Lower lobe of right lung (tissue), 2 donors: Measurements from ENCODE around the gene CD84. TPM values are rescaled to one million over a fixed set of nuclear protein-coding genes. Genes with fewer than 3 reads are reported as not detected.

Experiments used
- ATAC-seq, 2 donors: fragments of 200-7000 bp; cut with Tn5 transposase; one replicate each; pipeline ENCODE4 v1.9.1; 2020 to 2022; ENCODE audit warnings: mild to moderate bottlenecking in 2 of 2, moderate library complexity in 2 of 2
- DNase-seq: peaks from one replicate; pipeline ENCODE4 v3.0.0-alpha.2; 2020
- H3K27ac ChIP-seq: fragments of 200-600 bp; one replicate; pipeline ENCODE4 v1.8.0; 2022
- H3K27me3 ChIP-seq: fragments of 200-600 bp; one replicate; pipeline ENCODE4 v1.8.0; 2022; ENCODE audit warnings: low read depth
- H3K36me3 ChIP-seq: fragments of 200-600 bp; one replicate; pipeline ENCODE4 v1.8.0; 2022; ENCODE audit warnings: mild to moderate bottlenecking
- H3K4me1 ChIP-seq: fragments of 200-600 bp; one replicate; pipeline ENCODE4 v1.8.0; 2022
- H3K4me3 ChIP-seq: fragments of 200-600 bp; one replicate; pipeline ENCODE4 v1.8.0; 2022; ENCODE audit warnings: mild to moderate bottlenecking
- H3K9me3 ChIP-seq: fragments of 200-600 bp; one replicate; pipeline ENCODE4 v1.8.0; 2022
- intact Hi-C: fragments of 100-400 bp; cut with DNase I; formaldehyde crosslinking; loops from one replicate; pipeline ENCODE4 v1.11.0; 2022
- total RNA-seq: library from RNA; stranded (reverse); fragmentation: NEBNext Ultra II Directional; extraction: Animal tissue kit (Norgen Biotek cat#: 25700); gene quantifications from one replicate; pipeline ENCODE4 v1.2.1, GENCODE V29; 2021
- TF ChIP-seq, protein P1 (sequence below): fragments of 200-600 bp; IDR thresholded peaks from one replicate; pipeline ENCODE4 v1.8.0; 2022; ENCODE audit warnings: antibody characterized with exemption, mild to moderate bottlenecking
- donor health status: DM: no; HTN: yes; CAD: no; lungs with severe emphysema.

The CD84 gene
- total RNA-seq, 1 donor from 2014 or later = 24.1 TPM

DNA sequence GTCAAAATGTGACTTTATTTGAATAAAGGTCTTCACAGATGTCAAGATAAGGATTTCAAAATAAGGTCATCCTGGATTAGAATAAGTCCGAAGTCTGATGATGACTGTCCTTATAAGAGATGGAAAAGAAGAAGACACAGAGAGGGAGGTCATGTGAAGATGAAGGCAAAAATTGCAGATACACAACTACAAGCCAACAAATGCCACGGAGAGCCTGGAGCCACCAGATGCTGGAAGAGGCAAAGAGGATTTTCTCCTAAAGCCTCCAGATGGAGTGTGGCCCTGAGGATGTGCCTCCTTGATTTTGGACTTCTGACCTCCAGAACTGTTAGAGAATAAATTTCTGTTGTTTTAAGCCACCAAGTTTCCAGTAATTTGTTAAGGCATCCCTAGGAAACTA, 36.4 kb upstream of the CD84 start:
- intact Hi-C loops = no loop called here
- TF ChIP-seq, protein P1, sequence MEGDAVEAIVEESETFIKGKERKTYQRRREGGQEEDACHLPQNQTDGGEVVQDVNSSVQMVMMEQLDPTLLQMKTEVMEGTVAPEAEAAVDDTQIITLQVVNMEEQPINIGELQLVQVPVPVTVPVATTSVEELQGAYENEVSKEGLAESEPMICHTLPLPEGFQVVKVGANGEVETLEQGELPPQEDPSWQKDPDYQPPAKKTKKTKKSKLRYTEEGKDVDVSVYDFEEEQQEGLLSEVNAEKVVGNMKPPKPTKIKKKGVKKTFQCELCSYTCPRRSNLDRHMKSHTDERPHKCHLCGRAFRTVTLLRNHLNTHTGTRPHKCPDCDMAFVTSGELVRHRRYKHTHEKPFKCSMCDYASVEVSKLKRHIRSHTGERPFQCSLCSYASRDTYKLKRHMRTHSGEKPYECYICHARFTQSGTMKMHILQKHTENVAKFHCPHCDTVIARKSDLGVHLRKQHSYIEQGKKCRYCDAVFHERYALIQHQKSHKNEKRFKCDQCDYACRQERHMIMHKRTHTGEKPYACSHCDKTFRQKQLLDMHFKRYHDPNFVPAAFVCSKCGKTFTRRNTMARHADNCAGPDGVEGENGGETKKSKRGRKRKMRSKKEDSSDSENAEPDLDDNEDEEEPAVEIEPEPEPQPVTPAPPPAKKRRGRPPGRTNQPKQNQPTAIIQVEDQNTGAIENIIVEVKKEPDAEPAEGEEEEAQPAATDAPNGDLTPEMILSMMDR = no peak
- Histone ChIP-seq H3K4me3 (no peak overlapping the region), H3K27me3 (no peaks in the 10 kb centered on the region), H3K9me3 (no peaks in the 10 kb centered on the region), H3K27ac (no peak overlapping the region), H3K4me1 (no peaks in the 10 kb centered on the region), H3K36me3 (no peaks in the 10 kb centered on the region)
- no peak for ATAC-seq
- DNase-seq = no peak

DNA sequence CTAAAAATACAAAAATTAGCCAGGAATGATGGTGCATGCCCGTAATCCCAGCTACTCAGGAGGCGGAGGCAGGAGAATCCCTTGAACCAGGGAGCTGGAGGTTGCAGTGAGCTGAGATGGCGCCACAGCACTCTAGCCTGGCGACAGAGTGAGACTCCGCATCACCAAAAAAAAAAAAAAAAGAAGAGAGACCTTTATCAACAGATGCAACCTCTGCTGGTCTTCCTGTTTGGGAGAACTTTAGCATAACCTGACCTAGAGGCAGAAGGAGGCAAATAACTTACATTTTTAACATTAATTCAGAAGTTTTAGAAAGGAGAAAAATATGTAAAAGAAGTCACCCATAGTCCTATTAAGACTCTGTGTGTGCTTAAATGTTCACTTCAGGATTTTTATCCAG, 35.1 kb upstream of the CD84 start:
- DNase-seq (no peak), ATAC-seq (no peak)
- TF ChIP-seq, protein P1 = no peak
- Histone ChIP-seq H3K27me3 (no peaks in the 10 kb centered on the region), H3K36me3 (no peaks in the 10 kb centered on the region), H3K4me3 (no peak overlapping the region), H3K9me3 (no peaks in the 10 kb centered on the region), H3K27ac (no peak overlapping the region), H3K4me1 (no peaks in the 10 kb centered on the region)
- intact Hi-C loops = no loop called here

- Histone ChIP-seq H3K4me1 (no peaks in the 10 kb centered on the region), H3K9me3 (no peaks in the 10 kb centered on the region), H3K4me3 (no peak overlapping the region), H3K27ac (no peak overlapping the region), H3K36me3 (no peaks in the 10 kb centered on the region), H3K27me3 (no peaks in the 10 kb centered on the region)
- no peak for DNase-seq
- ATAC-seq = no peak
- intact Hi-C loops = no loop called here
- TF ChIP-seq, protein P1 = no peak
These were observed 33.4 kb upstream of the CD84 start for GRCh38 chr1:160612613-160613218.

- no peak overlapping the region for H3K27ac ChIP-seq
- no peaks in the 10 kb centered on the region for H3K9me3 ChIP-seq
- intact Hi-C loops = no loop called here
- no peak overlapping the region for H3K4me3 ChIP-seq
- H3K36me3 ChIP-seq = no peaks in the 10 kb centered on the region
- ATAC-seq (no peak), DNase-seq (no peak)
- TF ChIP-seq, protein P1 = no peak
- no peaks in the 10 kb centered on the region for H3K27me3 ChIP-seq
- H3K4me1 ChIP-seq = no peaks in the 10 kb centered on the region
These were observed 31.4 kb upstream of the CD84 start for GRCh38 chr1:160610569-160611242.

GRCh38 chr1:160608941-160609340, 29.6 kb upstream of the CD84 start:
- H3K4me1 ChIP-seq = no peaks in the 10 kb centered on the region
- H3K9me3 ChIP-seq = no peaks in the 10 kb centered on the region
- H3K27ac ChIP-seq = no peak overlapping the region
- DNase-seq = no peak
- H3K36me3 ChIP-seq = no peaks in the 10 kb centered on the region
- no peak overlapping the region for H3K4me3 ChIP-seq
- ATAC-seq = no peak
- intact Hi-C loops = loop anchor here (5.0 kb wide), 1 partner anchor 182 kb away; no protein-coding TSS in a partner anchor
- TF ChIP-seq, protein P1 = no peak
- H3K27me3 ChIP-seq = no peaks in the 10 kb centered on the region
